ENCODE data around the gene ARHGAP35. TPM values are rescaled to one million over a fixed set of nuclear protein-coding genes. Genes with fewer than 3 reads are reported as not detected.

The ARHGAP35 gene
- total RNA-seq, 2 donors from 2014 or later: 59.1 to 76.5 TPM

DNA sequence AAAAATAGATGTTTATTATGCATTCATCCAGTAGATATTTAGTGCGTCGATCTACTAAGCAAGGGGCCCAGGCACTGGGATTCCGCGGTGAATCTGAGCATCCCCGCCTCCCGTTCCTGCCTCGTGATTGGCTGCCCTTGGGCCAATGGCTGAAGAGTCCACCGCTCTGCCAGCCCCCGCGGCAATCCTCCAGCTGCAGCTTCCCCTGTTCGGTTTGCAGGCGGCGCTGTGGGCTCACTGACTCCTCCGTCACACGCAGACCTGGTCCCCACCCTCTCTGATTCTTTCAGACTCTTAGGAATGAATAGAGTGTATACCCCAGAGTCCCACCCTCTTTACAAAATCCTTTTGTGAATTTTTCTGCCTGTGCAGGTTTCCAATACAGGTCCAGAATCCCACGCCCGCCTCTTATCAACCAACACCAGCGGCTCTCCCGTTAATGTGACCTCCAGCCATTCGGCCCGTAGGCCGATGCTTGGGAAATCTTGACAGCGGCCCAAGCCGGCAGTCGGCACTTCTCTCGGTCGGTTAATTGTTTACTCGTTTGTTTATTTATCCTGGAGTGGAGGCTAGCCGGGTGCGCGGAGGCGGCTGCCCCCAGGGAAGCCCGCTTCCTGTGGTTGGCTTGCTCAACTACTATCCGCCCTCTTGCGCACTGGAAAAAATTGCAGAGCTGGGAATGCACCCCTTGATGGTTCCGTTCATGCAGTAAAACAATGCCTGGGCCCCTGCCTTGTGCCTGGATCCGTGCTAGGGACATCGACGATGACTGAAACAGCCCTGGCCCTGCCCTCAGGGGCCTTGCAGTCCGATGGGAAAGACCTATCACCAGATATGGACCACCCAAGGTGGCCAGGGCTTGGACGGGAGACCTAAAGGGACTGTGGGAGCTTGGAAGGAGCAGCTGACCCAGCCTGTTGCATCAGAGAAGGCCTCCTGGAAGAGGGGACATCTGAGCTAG lies 4.5 kb upstream of the ARHGAP35 start:
- H3K27ac ChIP-seq: peak overlapping the region; percentile 80 to 87
- peak; percentile 99 for DNase-seq (ENCODE audit: low spot score)
- no peaks in the 10 kb centered on the region for H3K9me3 ChIP-seq
- H3K4me3 ChIP-seq: peak overlapping the region; percentile 28 to 45
- no peaks in the 10 kb centered on the region for H3K27me3 ChIP-seq
- TF ChIP-seq, protein P1, sequence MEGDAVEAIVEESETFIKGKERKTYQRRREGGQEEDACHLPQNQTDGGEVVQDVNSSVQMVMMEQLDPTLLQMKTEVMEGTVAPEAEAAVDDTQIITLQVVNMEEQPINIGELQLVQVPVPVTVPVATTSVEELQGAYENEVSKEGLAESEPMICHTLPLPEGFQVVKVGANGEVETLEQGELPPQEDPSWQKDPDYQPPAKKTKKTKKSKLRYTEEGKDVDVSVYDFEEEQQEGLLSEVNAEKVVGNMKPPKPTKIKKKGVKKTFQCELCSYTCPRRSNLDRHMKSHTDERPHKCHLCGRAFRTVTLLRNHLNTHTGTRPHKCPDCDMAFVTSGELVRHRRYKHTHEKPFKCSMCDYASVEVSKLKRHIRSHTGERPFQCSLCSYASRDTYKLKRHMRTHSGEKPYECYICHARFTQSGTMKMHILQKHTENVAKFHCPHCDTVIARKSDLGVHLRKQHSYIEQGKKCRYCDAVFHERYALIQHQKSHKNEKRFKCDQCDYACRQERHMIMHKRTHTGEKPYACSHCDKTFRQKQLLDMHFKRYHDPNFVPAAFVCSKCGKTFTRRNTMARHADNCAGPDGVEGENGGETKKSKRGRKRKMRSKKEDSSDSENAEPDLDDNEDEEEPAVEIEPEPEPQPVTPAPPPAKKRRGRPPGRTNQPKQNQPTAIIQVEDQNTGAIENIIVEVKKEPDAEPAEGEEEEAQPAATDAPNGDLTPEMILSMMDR (IDR thresholded peaks at IDR 0.05): peak; percentile 86
- peaks cover 0 to 25% of the 10 kb centered on the region in 2 donors for H3K4me1 ChIP-seq
- H3K36me3 ChIP-seq: no peaks in the 10 kb centered on the region

DNA sequence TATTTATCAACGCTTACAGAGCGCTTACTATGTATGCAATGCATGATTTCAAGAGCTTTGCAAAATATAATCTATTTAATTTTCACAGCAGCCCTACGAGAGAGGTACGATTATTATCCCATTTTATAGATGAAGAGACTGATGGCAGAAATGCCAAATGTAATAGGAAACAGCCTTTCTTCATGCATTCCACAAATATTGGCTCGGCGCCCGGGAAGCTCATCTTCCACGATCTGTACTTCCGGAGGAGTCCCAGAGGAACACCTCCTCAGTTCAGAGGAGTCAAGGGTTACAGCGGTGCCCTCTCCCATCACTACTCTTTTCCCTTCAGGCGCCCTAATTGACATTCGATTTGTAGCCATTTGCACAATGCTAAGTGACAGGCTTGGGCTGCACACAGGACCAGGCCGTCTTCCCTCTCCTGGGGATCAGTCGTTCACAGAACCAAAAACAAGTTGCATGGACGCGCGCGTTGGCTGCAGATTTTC lies 1.1 kb upstream of the ARHGAP35 start:
- H3K4me1 ChIP-seq: peaks cover 0 to 59% of the 10 kb centered on the region in 2 donors
- H3K27me3 ChIP-seq: no peaks in the 10 kb centered on the region
- H3K9me3 ChIP-seq: no peaks in the 10 kb centered on the region
- H3K36me3 ChIP-seq: no peaks in the 10 kb centered on the region
- DNase-seq (ENCODE audit: low spot score): no peak
- H3K27ac ChIP-seq: peak overlapping the region; percentile 98 to 99
- H3K4me3 ChIP-seq: peak overlapping the region in 1 of 2 donors; percentile 87
- TF ChIP-seq, protein P1 (IDR thresholded peaks at IDR 0.05): no peak

DNA sequence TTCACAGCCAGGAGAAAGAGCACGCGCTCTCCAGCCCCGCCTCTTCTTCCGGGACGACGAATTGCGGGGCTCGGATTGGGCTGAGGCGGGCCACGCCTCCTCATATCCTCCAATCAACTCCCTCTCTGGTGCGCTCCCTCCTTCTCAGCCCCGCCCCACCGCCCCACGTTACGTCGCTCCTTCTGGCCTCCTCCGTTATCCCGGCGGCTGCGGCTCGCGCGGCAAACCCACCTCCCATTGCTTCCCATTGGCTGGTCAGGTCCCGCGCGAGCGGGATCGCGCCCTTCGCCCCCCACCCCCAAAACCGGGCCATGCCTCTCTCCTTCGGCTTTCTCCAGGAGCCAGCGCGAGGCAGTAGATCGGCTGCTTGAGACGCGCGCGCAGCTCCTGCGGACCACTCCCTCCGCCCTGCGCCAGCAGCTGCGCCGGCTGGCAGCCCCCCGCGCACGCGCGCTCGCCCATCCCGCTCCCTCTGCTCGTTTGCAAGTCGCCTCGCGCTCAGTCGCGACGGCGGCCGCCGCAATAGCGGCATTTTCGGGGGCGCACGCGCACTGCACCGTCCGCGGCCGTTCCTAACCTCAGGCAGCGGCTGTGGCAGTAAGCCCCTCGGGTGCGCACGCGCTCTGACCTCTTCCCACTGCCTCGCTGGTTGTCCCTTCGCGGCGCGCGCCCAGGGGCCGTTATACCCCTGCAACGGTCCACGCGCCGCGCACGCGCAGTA lies 512 bp upstream of the ARHGAP35 start:
- DNase-seq (ENCODE audit: low spot score): peak; percentile 98
- no peaks in the 10 kb centered on the region for H3K27me3 ChIP-seq
- H3K27ac ChIP-seq: peak overlapping the region; percentile 98 to 99
- peak overlapping the region; percentile 66 to 87 for H3K4me3 ChIP-seq
- no peaks in the 10 kb centered on the region for H3K9me3 ChIP-seq
- H3K36me3 ChIP-seq: no peaks in the 10 kb centered on the region
- TF ChIP-seq, protein P1 (IDR thresholded peaks at IDR 0.05): peak in 1 of 2 donors; percentile 45
- peaks cover 0 to 65% of the 10 kb centered on the region in 2 donors for H3K4me1 ChIP-seq

DNA sequence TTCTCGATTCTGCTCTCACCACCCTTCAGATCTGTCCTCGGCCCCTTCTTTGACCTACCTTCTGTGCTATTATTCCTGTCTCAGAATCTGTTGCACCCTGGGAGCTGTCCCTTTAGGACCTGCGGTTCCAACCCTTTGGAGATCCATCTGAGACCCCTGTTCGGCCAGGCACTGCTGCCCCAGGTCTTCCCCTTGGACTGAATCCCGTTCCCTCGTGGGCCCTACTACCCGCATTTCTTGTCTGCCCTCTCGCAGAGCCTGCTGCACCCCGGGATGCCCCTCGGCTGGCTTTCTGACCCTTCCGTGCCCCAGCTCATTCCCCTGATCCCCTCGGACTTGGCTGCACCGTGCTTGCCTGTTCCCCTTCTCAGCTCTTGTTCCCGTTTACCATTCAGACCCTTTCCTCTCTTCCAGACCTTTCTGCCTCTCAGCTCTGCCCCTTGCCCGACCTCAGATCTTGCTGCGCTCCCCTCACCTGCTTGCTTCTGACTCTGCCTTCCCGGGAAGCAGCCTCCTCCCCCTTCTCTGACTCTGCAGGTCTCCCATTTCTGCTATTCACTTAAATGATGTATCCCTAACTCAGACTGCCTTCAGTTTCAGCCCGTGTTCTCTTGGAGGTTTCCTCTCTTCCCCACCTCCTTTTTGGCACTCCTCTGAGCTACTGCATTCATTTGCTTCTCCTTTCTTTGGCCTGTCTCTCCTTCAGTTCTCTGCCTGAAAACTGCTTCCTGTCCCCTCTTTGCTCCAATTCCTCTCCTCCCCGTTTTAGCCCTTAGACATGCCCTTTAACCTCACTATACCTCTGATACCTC lies 1.1 kb downstream of the ARHGAP35 start:
- TF ChIP-seq, protein P1 (IDR thresholded peaks at IDR 0.05): no peak
- Histone ChIP-seq H3K27me3 (no peaks in the 10 kb centered on the region), H3K4me3 (peak overlapping the region; percentile 66 to 87), H3K4me1 (peaks cover 0 to 68% of the 10 kb centered on the region in 2 donors), H3K36me3 (no peaks in the 10 kb centered on the region), H3K9me3 (no peaks in the 10 kb centered on the region), H3K27ac (peak overlapping the region; percentile 98 to 99)
- DNase-seq (ENCODE audit: low spot score): no peak

DNA sequence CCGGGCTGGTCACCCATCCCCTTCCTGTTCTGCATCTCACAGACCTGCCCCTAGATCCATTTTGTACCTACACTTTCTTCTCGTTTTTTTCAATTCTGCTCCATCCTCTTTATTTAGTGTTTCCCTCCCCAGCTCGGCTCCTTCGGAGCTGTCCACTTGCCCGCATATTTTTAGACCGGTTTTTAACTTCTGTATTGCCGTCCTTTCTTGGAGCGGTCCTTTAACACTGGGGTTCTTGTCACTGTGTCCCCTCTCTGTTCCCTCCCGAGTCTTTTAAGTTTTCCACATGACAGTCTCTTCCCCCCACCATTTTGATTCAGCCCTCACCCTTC lies 1.7 kb downstream of the ARHGAP35 start:
- Histone ChIP-seq H3K4me3 (peak overlapping the region; percentile 66 to 87), H3K27me3 (no peaks in the 10 kb centered on the region), H3K4me1 (peaks cover 0 to 68% of the 10 kb centered on the region in 2 donors), H3K9me3 (no peaks in the 10 kb centered on the region), H3K36me3 (no peaks in the 10 kb centered on the region), H3K27ac (peak overlapping the region; percentile 98 to 99)
- TF ChIP-seq, protein P1 (IDR thresholded peaks at IDR 0.05): no peak
- DNase-seq (ENCODE audit: low spot score): no peak

All from right atrium auricular region (tissue), 2 donors.